Body of pancreas (tissue), 4 donors: Measurements from ENCODE around the gene EDIL3.

ENCODE experiments used
- CTCF ChIP-seq, 7 experiments: fragments of 450-650 bp in 4 of 7; fragments of 200-600 bp in 3 of 7; sonication (generic) in 3 of 7; IDR thresholded peaks; one replicate each; pipeline ENCODE4 v1.5.1; 2016 to 2019; ENCODE audit warnings: antibody characterized with exemption in 7 of 7
- POLR2A ChIP-seq, 3 donors: fragments of 450-650 bp; IDR thresholded peaks; one replicate each; pipeline ENCODE4 v1.6.1; 2016; ENCODE audit warnings: antibody characterized with exemption in 3 of 3, mild to moderate bottlenecking in 2 of 3

- TF ChIP-seq CTCF (IDR thresholded peaks at IDR 0.05) (no peak), POLR2A (IDR thresholded peaks at IDR 0.05) (no peak)
These were observed at the start of gene EDIL3 for GRCh38 chr5:84384604-84385575.
